ENCODE data around the gene PLCB1.

- TF ChIP-seq POLR2A (IDR thresholded peaks at IDR 0.05; ENCODE audit: extremely low read depth, insufficient read length) (no peak), CTCF (IDR thresholded peaks at IDR 0.05; ENCODE audit: low read depth, low read length) (no peak)
Measured at GRCh38 chr20:8271727-8272126, 139.7 kb downstream of the PLCB1 start.
